ENCODE measurements around the gene DOCK6. TPM values are rescaled to one million over a fixed set of nuclear protein-coding genes. Genes with fewer than 3 reads are reported as not detected.

The DOCK6 gene
- total RNA-seq, 2 donors from 2014 or later, result 45.9 to 86.0 TPM

Other genes starting within 250 kb of the DOCK6 start
- gene LDLR, start 173.1 kb downstream of the DOCK6 start, total RNA-seq, result 100 to 1,000 TPM in 1 of 2 donors, 10 to 100 TPM in 1; 65.0 to 190 TPM
- 10 to 100 TPM in 1 of 2 donors, 1 to 10 TPM in 1; 9.4 to 47.6 TPM for gene SPC24, start 106.7 kb downstream of the DOCK6 start, total RNA-seq
- gene KANK2, start 65.0 kb downstream of the DOCK6 start, total RNA-seq, result 10 to 100 TPM; 44.1 to 87.8 TPM
- not detected for gene ANGPTL8, start 22.9 kb downstream of the DOCK6 start, total RNA-seq
- gene TSPAN16, start 33.6 kb upstream of the DOCK6 start, total RNA-seq, result not detected
- 10 to 100 TPM; 47.7 to 54.0 TPM for gene RAB3D, start 77.1 kb upstream of the DOCK6 start, total RNA-seq
- 10 to 100 TPM; 45.4 to 63.4 TPM for gene TMEM205, start 83.7 kb upstream of the DOCK6 start, total RNA-seq
- 10 to 100 TPM; 17.4 to 21.4 TPM for gene CCDC159, start 84.0 kb upstream of the DOCK6 start, total RNA-seq
- gene PLPPR2, start 92.9 kb upstream of the DOCK6 start, total RNA-seq, result 1 to 10 TPM; 4.8 to 8.0 TPM
- 1 to 10 TPM; 3.0 to 4.6 TPM for gene SWSAP1, start 112.1 kb upstream of the DOCK6 start, total RNA-seq
- gene EPOR, start 121.8 kb upstream of the DOCK6 start, total RNA-seq, result 1 to 10 TPM; 2.8 to 5.8 TPM
- 10 to 100 TPM; 13.8 to 32.7 TPM for gene RGL3, start 156.8 kb upstream of the DOCK6 start, total RNA-seq
- gene ODAD3, start 172.6 kb upstream of the DOCK6 start, total RNA-seq, result under 1 TPM in 1 of 2 donors, not detected in 1; 0.22 TPM
- gene PRKCSH, start 173.1 kb upstream of the DOCK6 start, total RNA-seq, result 100 to 1,000 TPM; 308 to 434 TPM
- gene ELAVL3, start 218.5 kb upstream of the DOCK6 start, total RNA-seq, result under 1 TPM; 0.25 to 0.50 TPM
- gene ZNF653, start 243.3 kb upstream of the DOCK6 start, total RNA-seq, result 10 to 100 TPM; 10.6 to 14.2 TPM